H1 (cell line): Measurements from ENCODE around the gene CYP27C1. TPM values are rescaled to one million over a fixed set of nuclear protein-coding genes. Genes with fewer than 3 reads are reported as not detected.
A peak's percentile ranks its signal among the peaks of the same experiment; 100 is the strongest.

Experiments used
- CEBPB ChIP-seq: IDR thresholded peaks from 2 replicates; pipeline ENCODE4 v1.6.1; 2012; ENCODE audit warnings: low read depth, low read length
- CHD1 ChIP-seq: IDR thresholded peaks from 2 replicates; pipeline ENCODE4 v1.6.1; 2012; ENCODE audit warnings: low read depth, low read length, improper control_type of control experiment
- EGR1 ChIP-seq: IDR thresholded peaks from 2 replicates; pipeline ENCODE4 v1.6.1; 2011; ENCODE audit warnings: low read depth, low read length, borderline replicate concordance
- POLR2A ChIP-seq, 2 experiments: IDR thresholded peaks; 1 replicate in 1 of 2; 2 replicates in 1 of 2; pipeline ENCODE4 v1.6.1; 2011; ENCODE audit warnings: low read depth in 2 of 2, low read length in 2 of 2, mild to moderate bottlenecking in 2 of 2; ENCODE audit errors: control extremely low read depth in 1 of 2
- POU5F1 ChIP-seq: IDR thresholded peaks from 2 replicates; pipeline ENCODE4 v1.6.1; 2011; ENCODE audit warnings: low read depth, mild to moderate bottlenecking, low read length, moderate library complexity
- RAD21 ChIP-seq, 2 experiments: IDR thresholded peaks in 1 of 2; conservative IDR thresholded peaks in 1 of 2; 2 replicates each; pipeline ENCODE4 v1.6.1; 2011; ENCODE audit warnings: low read depth in 2 of 2, low read length in 2 of 2, improper control_type of control experiment in 1 of 2, inconsistent platforms in 1 of 2, mild to moderate bottlenecking in 1 of 2, moderate library complexity in 1 of 2
- SIX5 ChIP-seq: IDR thresholded peaks from 2 replicates; pipeline ENCODE4 v1.6.1; 2011; ENCODE audit warnings: mild to moderate bottlenecking, low read depth, low read length
- SP2 ChIP-seq: IDR thresholded peaks from 2 replicates; pipeline ENCODE4 v1.6.1; 2012; ENCODE audit warnings: mild to moderate bottlenecking, low read length, inconsistent platforms
- TAF1 ChIP-seq: IDR thresholded peaks from 2 replicates; pipeline ENCODE4 v1.6.1; 2011; ENCODE audit warnings: mild to moderate bottlenecking, low read depth, low read length
- polyA plus RNA-seq, 7 experiments: library from polyadenylated mRNA; depleted of rRNA in 3 of 7; stranded (reverse) in 5 of 7; unstranded in 2 of 7; fragments of >200 nt in 5 of 7; fragments of 200-250 nt in 2 of 7; gene quantifications; 1 replicate in 5 of 7; 2 replicates in 1 of 7; 4 replicates in 1 of 7; pipeline versions ENCODE4 v1.2.1 to v1.2.3, GENCODE V29; 2011 to 2013; ENCODE audit warnings: missing spikeins in 2 of 7, mixed read lengths in 2 of 7
- total RNA-seq: library from RNA; stranded (reverse); fragmentation: NEBNext Ultra II Directional; extraction: Animal tissue kit (Norgen Biotek cat#: 25700); gene quantifications from 2 replicates; pipeline ENCODE4 v1.2.1, GENCODE V29; 2021
- TF ChIP-seq, protein P1 (sequence below): fragments of 300-600 bp; sonication (generic); IDR thresholded peaks from 2 replicates; pipeline ENCODE4 v1.7.1; 2012; ENCODE audit warnings: low read length, moderate library complexity, mild to moderate bottlenecking, inconsistent platforms; ENCODE audit not compliant: insufficient replicate concordance

Gene CYP27C1
- total and polyA plus RNA-seq, 2 of the 8 experiments (the other 6 are each of a cell fraction or from before 2014, with no cell fraction given) = 1.3 to 3.2 TPM

DNA sequence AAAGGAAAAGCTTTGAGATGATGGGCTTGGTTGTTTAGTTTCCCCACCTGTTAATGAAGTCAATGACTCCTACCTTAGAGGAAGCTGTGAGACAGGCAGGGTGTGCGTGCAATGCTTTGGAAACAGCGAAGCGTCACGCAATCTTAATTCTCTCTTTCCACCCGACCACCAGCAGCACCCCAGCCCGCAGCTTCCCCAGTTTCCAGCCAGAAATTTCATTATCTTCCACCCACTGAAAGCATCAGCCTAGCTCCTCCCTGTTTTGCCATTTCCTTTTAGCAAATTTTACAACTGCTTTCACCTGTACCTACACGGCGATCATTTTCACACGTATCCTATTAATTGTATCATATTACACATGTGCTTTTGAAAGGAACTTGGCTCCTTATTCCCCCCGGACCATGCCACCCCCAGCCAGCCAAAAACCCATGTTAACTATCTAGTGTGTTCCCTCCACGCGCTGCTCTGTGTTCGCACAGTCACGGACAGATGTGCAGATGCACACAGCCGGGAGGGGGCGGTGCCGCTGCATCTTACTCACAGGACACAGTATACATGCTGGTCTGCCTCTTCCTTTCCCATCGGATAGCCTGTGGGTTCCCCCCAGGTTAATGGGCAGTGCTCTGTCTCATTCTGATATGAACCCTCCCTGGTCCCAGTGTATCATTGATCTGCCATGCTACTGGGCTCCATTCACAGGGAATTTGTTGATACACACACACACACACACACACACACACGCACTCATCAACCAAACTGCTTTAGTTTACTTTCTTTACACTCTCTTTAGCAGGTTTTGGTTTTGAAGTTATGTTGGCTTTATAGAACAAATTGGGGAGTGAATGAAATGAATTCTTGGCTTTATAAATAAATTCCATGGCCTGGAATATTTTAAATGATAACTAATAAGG lies 22.4 kb downstream of the CYP27C1 start (continued):
- TF ChIP-seq, protein P1, sequence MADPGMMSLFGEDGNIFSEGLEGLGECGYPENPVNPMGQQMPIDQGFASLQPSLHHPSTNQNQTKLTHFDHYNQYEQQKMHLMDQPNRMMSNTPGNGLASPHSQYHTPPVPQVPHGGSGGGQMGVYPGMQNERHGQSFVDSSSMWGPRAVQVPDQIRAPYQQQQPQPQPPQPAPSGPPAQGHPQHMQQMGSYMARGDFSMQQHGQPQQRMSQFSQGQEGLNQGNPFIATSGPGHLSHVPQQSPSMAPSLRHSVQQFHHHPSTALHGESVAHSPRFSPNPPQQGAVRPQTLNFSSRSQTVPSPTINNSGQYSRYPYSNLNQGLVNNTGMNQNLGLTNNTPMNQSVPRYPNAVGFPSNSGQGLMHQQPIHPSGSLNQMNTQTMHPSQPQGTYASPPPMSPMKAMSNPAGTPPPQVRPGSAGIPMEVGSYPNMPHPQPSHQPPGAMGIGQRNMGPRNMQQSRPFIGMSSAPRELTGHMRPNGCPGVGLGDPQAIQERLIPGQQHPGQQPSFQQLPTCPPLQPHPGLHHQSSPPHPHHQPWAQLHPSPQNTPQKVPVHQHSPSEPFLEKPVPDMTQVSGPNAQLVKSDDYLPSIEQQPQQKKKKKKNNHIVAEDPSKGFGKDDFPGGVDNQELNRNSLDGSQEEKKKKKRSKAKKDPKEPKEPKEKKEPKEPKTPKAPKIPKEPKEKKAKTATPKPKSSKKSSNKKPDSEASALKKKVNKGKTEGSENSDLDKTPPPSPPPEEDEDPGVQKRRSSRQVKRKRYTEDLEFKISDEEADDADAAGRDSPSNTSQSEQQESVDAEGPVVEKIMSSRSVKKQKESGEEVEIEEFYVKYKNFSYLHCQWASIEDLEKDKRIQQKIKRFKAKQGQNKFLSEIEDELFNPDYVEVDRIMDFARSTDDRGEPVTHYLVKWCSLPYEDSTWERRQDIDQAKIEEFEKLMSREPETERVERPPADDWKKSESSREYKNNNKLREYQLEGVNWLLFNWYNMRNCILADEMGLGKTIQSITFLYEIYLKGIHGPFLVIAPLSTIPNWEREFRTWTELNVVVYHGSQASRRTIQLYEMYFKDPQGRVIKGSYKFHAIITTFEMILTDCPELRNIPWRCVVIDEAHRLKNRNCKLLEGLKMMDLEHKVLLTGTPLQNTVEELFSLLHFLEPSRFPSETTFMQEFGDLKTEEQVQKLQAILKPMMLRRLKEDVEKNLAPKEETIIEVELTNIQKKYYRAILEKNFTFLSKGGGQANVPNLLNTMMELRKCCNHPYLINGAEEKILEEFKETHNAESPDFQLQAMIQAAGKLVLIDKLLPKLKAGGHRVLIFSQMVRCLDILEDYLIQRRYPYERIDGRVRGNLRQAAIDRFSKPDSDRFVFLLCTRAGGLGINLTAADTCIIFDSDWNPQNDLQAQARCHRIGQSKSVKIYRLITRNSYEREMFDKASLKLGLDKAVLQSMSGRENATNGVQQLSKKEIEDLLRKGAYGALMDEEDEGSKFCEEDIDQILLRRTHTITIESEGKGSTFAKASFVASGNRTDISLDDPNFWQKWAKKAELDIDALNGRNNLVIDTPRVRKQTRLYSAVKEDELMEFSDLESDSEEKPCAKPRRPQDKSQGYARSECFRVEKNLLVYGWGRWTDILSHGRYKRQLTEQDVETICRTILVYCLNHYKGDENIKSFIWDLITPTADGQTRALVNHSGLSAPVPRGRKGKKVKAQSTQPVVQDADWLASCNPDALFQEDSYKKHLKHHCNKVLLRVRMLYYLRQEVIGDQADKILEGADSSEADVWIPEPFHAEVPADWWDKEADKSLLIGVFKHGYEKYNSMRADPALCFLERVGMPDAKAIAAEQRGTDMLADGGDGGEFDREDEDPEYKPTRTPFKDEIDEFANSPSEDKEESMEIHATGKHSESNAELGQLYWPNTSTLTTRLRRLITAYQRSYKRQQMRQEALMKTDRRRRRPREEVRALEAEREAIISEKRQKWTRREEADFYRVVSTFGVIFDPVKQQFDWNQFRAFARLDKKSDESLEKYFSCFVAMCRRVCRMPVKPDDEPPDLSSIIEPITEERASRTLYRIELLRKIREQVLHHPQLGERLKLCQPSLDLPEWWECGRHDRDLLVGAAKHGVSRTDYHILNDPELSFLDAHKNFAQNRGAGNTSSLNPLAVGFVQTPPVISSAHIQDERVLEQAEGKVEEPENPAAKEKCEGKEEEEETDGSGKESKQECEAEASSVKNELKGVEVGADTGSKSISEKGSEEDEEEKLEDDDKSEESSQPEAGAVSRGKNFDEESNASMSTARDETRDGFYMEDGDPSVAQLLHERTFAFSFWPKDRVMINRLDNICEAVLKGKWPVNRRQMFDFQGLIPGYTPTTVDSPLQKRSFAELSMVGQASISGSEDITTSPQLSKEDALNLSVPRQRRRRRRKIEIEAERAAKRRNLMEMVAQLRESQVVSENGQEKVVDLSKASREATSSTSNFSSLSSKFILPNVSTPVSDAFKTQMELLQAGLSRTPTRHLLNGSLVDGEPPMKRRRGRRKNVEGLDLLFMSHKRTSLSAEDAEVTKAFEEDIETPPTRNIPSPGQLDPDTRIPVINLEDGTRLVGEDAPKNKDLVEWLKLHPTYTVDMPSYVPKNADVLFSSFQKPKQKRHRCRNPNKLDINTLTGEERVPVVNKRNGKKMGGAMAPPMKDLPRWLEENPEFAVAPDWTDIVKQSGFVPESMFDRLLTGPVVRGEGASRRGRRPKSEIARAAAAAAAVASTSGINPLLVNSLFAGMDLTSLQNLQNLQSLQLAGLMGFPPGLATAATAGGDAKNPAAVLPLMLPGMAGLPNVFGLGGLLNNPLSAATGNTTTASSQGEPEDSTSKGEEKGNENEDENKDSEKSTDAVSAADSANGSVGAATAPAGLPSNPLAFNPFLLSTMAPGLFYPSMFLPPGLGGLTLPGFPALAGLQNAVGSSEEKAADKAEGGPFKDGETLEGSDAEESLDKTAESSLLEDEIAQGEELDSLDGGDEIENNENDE = no peak
- TF ChIP-seq CHD1 = no peak
- no peak for TF ChIP-seq CEBPB
- TF ChIP-seq EGR1 = no peak
- TF ChIP-seq TAF1 = no peak
- no peak for TF ChIP-seq SIX5
- no peak for TF ChIP-seq POLR2A (IDR thresholded peaks at IDR 0.05; ENCODE audit: control extremely low read depth in 1 of 2, low read depth in 2 of 2, low read length in 2 of 2)
- peak; percentile 83 to 91 for TF ChIP-seq RAD21 (IDR thresholded peaks at IDR 0.05 in 1 of 2, conservative IDR thresholded peaks at IDR 0.05 in 1 of 2; ENCODE audit: low read depth in 2 of 2, low read length in 2 of 2)
- TF ChIP-seq POU5F1 = no peak
- no peak for TF ChIP-seq SP2
